GM18519 (cell line): ENCODE results near the gene WSCD2.
"Not testable (repeated sequence)": the region's sequence is repeated elsewhere in the genome, so short reads cannot be mapped to it uniquely, and the experiment has no call there.

Experiments
- ATAC-seq: cut with Tn5 transposase; IDR thresholded peaks from one replicate; pipeline ENCODE4 v1.9.1; 2021; ENCODE audit warnings: mild to moderate bottlenecking, moderate library complexity; ENCODE audit not compliant: unreplicated experiment, low FRiP score

The WSCD2 gene

GRCh38 chr12:108190529-108190928 is 61.4 kb downstream of the WSCD2 start:
- no peak for ATAC-seq

- ATAC-seq: no peak
These were observed 62.0 kb downstream of the WSCD2 start for GRCh38 chr12:108191086-108191485.

DNA sequence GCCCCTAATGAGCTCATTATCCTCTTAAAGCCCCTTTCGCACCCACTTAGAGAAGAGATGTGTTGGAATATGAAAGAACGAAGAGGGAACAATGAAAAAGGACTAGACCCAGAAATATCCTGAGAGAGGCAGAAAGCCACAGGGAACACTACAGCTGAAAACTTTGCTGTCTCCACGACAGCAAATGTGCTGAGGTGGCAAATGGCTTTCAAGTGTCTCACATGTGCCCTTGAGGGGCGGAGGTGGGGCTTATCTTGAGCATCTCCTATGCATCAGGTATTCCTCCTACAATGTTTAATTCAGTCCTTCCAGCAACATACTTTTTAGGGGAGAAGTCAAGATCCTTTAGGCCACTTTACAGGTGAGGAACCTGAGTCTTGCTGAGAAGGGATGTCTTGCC is 62.9 kb downstream of the WSCD2 start:
- no peak for ATAC-seq

GRCh38 chr12:108193493-108193892 is 64.4 kb downstream of the WSCD2 start:
- no peak for ATAC-seq

- ATAC-seq: no peak
These were observed 64.8 kb downstream of the WSCD2 start for GRCh38 chr12:108193917-108194316.

GRCh38 chr12:108194585-108194984 is 65.5 kb downstream of the WSCD2 start:
- ATAC-seq: no peak

- ATAC-seq: no peak
These were observed 67.2 kb downstream of the WSCD2 start for GRCh38 chr12:108196319-108196718.

GRCh38 chr12:108196921-108197320 is 67.8 kb downstream of the WSCD2 start:
- no peak for ATAC-seq

DNA sequence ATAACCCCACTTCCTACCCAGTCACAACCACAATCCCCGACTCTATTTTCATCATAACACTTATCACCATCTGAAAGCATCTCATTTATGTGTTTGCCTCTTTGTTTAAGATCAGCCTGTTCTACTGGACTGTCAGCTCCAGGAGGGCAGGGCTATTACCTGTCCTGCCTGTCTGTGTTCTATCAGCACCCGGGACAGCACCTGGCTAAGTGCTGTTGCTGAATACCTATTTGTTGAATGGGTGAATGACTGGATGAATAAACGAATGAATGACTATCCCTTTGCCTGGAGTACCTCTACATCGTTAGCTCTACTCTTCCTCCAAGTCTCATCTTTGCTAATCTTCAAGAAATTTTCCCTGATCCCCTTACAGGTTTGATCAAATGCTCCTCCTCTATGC is 69.0 kb downstream of the WSCD2 start:
- ATAC-seq: no peak

- no peak for ATAC-seq
These were observed 70.0 kb downstream of the WSCD2 start for GRCh38 chr12:108199106-108199505.

DNA sequence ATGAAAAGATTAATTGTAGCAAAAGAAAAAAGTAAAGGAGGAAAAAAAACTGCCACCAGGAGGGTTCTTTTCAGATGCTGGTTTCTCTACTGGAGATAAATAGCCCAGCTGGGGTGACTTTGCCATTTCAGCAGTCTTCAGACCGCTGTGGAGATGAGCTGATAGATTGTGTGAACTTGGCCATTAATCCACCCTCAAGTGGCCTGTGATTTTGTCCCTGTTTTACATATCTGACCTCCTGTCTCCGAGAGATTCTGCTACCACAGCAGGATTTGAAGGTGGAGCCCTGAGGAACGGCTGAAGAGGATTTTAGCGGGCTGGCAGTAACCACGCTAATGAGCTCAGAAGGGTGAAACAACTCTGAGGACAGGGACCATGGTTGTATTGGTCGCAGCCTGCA is 72.7 kb downstream of the WSCD2 start:
- no peak for ATAC-seq

- ATAC-seq: no peak
These were observed 75.3 kb downstream of the WSCD2 start for GRCh38 chr12:108204117-108204987.

DNA sequence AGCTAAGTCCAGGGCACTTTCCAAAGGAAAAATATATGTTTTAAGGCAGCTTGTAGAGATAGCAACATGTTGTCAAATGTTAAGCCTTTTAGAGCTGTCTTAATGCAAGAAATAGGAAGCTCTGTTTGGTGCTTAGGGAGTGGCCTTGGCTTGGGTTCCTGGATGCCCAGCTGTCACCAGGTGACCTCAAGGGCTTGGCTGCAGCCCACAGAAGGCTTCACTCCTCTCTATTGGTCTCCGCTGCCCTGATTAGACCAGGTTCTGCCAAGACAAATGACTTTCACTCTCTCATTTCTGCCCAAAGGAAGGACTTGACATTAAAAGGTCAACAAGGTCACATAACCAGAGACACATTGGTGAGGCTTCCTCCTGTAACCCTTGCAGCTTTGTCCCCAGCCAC is 76.8 kb downstream of the WSCD2 start:
- ATAC-seq: no peak

DNA sequence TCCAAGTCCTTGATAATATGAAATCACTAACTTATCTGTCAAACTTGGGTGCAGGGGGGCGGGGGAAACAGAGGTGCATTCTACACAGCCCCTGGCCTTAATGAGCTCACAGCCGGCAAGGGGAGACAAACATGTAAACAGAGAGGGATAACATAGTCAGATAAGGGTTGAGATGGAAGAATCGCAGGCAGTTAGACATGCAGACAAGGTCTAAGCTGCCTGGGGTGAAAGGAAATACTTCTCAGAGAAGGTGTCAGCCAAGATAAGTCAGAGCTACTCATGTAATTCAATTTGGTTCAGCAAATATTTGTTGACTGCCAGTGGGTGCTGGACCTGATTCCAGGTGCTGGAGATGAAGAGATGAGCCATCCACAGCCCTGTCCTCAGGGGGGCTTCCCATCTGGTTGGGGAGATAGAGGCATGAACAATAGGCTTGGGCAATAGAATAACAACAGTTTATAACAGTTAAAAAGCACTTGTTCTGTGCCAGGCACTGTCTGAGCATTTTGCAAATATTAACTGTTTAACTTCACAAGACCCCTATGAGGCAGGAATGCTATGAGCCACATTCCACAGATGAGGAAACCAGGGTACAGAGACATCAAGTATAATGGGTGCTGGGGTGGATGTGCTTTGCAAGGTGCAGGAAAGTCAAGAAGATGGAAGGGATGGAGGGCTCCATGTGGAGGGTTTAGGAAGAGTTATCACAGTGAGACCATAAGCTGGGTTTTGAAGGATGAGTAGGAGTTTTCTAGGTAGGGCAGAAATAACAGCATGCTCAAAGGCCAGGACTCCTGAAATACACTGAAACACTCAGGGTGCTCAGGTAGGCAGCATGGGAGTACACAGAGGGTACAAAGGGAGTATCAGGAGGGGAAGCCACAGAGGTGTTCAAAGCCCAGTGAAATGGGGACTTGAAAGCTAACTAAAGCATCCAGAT is 79.0 kb downstream of the WSCD2 start:
- no peak for ATAC-seq

GRCh38 chr12:108210001-108210400 is 80.9 kb downstream of the WSCD2 start:
- ATAC-seq: no peak

GRCh38 chr12:108211157-108211556 is 82.1 kb downstream of the WSCD2 start:
- ATAC-seq: no peak

GRCh38 chr12:108213871-108214445 is 84.9 kb downstream of the WSCD2 start:
- no peak for ATAC-seq

DNA sequence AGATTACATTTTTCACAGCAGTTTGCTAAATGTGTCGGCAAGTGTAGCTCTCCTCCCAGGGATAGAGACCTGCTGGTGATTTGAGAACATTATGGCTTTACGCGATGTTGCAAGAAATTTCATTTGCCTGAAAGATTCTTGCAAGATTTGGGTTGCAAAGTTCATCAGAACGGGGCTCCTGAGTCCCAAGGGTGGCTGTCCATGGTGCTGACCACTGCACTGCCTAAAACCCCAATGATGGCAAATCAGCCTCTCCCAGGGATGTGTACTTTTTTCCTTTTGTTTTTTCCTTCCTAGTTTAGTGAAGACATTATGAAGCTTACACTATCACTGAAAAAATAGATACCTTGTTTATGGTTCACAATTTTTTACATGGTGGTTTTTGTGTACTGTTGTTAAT is 85.4 kb downstream of the WSCD2 start:
- ATAC-seq: no peak

DNA sequence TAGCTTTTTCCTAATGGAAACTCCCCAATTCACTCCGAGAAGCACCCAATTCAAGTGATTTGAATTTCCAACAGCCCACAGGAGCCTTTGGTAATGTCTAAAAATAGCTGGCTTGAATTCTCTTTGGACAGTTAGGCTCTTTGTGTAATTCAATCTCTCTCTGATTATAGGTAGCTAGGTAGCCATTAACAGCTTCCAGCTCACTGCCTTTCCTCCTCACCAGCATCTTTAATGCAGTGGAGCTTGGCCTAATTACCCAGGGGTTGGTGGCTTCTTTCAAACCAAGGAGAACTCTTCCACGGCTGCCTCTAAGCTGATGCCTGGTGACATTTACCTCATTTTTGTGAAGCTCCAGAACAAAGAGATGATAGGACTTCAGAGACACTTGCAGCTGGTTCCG is 86.4 kb downstream of the WSCD2 start:
- ATAC-seq: no peak

- ATAC-seq: no peak
These were observed 89.8 kb downstream of the WSCD2 start for GRCh38 chr12:108218921-108219320.

- ATAC-seq: not testable (repeated sequence)
These were observed 96.0 kb downstream of the WSCD2 start for GRCh38 chr12:108225101-108225500.
